Suppressor macrophage treated with lipopolysaccharide for 1 hour (primary cell): ENCODE data around the gene KCNB1.

ENCODE experiments used
- DNase-seq, 3 donors: peaks; one replicate each; pipeline ENCODE4 v3.0.0-alpha.2; 2020 to 2022

Gene KCNB1

GRCh38 chr20:49349078-49349477 lies 133.4 kb downstream of the KCNB1 start:
- DNase-seq, result no peak

- no peak for DNase-seq
These were observed 133.9 kb downstream of the KCNB1 start for GRCh38 chr20:49348563-49348962.

- no peak for DNase-seq
These were observed 135.3 kb downstream of the KCNB1 start for GRCh38 chr20:49347156-49347555.

GRCh38 chr20:49346682-49347081 lies 135.8 kb downstream of the KCNB1 start:
- DNase-seq, result no peak

GRCh38 chr20:49345524-49345923 lies 136.9 kb downstream of the KCNB1 start:
- no peak for DNase-seq

- DNase-seq, result no peak
These were observed 137.5 kb downstream of the KCNB1 start for GRCh38 chr20:49344975-49345374.

- no peak for DNase-seq
These were observed 138.3 kb downstream of the KCNB1 start for GRCh38 chr20:49344140-49344539.

- no peak for DNase-seq
These were observed 139.2 kb downstream of the KCNB1 start for GRCh38 chr20:49343246-49343645.

- no peak for DNase-seq
These were observed 142.1 kb downstream of the KCNB1 start for GRCh38 chr20:49340161-49340966.

GRCh38 chr20:49339123-49339522 lies 143.3 kb downstream of the KCNB1 start:
- no peak for DNase-seq

GRCh38 chr20:49338061-49338460 lies 144.4 kb downstream of the KCNB1 start:
- DNase-seq, result no peak

GRCh38 chr20:49337357-49337756 lies 145.1 kb downstream of the KCNB1 start:
- no peak for DNase-seq

- DNase-seq, result no peak
These were observed 145.7 kb downstream of the KCNB1 start for GRCh38 chr20:49336786-49337185.

- DNase-seq, result no peak
These were observed 147.0 kb downstream of the KCNB1 start for GRCh38 chr20:49335476-49335875.

- no peak for DNase-seq
These were observed 151.5 kb downstream of the KCNB1 start for GRCh38 chr20:49330701-49331615.

- DNase-seq, result no peak
These were observed 153.7 kb downstream of the KCNB1 start for GRCh38 chr20:49328790-49329189.

GRCh38 chr20:49326026-49326425 lies 156.4 kb downstream of the KCNB1 start:
- no peak for DNase-seq

GRCh38 chr20:49324306-49324705 lies 158.2 kb downstream of the KCNB1 start:
- no peak for DNase-seq

- peak; percentile 69 to 78 (median 72) for DNase-seq
These were observed 158.7 kb downstream of the KCNB1 start for GRCh38 chr20:49323622-49324238.

GRCh38 chr20:49320460-49320859 lies 162.0 kb downstream of the KCNB1 start:
- DNase-seq, result peak; percentile 41 to 50 (median 46)

GRCh38 chr20:49319208-49319809 lies 163.2 kb downstream of the KCNB1 start:
- no peak for DNase-seq

- peak in 1 of 3 donors; percentile 29 for DNase-seq
These were observed 163.8 kb downstream of the KCNB1 start for GRCh38 chr20:49318430-49319207.
